GM18909 (cell line): ENCODE data around the gene KRTAP6-2.

Experiments
- ATAC-seq: cut with Tn5 transposase; IDR thresholded peaks from one replicate; pipeline ENCODE4 v1.9.1; 2021; ENCODE audit warnings: mild to moderate bottlenecking; ENCODE audit not compliant: unreplicated experiment, poor library complexity

The KRTAP6-2 gene

GRCh38 chr21:30579346-30579745 is 19.4 kb downstream of the KRTAP6-2 start:
- no peak for ATAC-seq

DNA sequence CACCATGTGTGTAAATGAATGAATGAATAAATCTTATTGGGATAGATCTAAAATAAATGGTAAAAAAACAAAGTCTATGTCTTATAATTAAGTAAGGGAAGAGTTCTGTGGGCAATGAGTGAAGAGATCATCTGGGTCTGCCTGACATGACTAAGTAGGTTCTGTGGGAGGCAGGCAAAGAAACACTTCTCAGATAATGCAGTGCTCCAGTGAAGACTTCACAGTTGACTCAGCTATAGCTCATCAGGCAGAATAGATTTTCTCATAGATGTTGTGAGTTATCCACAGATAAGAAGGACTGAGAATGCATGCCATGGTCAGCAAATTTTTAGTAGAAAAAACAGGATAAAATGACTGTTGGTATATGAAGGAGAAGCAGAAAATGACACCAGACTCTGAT is 20.9 kb downstream of the KRTAP6-2 start:
- ATAC-seq, result no peak

DNA sequence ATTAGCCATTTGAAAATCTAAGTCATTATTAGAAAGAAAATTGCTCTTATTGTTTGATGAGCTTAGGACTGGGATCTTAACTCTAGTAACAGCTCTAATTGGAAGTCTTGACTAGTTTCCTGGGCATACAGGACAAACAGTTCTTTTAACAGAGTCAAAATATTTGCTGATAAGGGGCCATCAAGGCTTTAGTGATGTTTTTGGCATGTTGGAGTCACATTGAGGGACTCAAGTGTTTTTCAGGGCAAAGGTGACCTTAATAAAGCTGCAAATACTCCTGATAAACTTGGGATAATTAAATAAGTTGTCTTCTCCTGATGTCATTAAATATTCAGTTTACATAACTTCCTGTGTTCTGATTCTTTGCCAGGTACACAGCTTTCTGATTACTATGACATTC is 31.1 kb downstream of the KRTAP6-2 start:
- ATAC-seq, result no peak

GRCh38 chr21:30563630-30564029 is 35.1 kb downstream of the KRTAP6-2 start:
- no peak for ATAC-seq

DNA sequence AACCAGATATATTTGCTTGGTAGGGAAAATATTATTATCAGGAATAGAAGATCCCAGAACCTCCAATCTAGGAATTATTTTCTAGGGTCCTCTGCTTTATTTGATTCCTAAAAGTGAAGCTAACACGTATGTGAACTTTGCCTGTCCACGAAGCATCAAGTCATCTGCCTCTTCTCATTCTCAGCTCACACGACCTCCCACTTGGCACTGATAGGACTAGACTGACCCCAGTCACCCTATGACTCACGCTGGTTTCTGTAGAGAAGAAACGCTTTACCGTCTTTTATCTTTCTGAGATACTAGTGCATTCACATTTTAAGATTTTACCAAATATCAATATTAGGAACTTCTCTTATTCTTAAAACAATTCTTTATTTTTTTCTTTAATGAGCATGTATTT is 35.6 kb downstream of the KRTAP6-2 start:
- no peak for ATAC-seq

DNA sequence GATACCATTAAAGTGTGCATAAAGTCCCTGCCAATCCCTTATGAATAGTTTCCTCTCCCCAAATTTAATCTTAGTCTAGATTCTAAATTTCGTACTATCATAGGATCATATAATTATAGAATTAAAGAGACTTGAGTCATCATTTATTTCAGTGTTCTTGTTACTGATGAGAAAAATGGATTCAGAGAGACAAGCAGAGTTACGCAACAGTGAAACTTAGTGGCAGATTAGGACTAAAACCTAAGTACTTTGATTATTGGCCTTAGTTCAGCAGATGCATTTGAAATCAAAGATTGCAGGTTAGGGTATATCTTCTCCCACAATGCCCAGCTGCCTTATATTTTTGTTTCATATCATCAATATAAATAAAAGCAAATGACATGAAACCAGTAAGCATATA is 36.7 kb downstream of the KRTAP6-2 start:
- ATAC-seq, result no peak

- no peak for ATAC-seq
Measured at GRCh38 chr21:30561264-30561895, 37.3 kb downstream of the KRTAP6-2 start, which contains the start of gene KRTAP19-7. TSS of gene KRTAP19-7 (minus strand) at chr21:30561314. CDS start at chr21:30561289, 25 bp downstream.

GRCh38 chr21:30555095-30555494 is 43.6 kb downstream of the KRTAP6-2 start:
- ATAC-seq, result no peak

DNA sequence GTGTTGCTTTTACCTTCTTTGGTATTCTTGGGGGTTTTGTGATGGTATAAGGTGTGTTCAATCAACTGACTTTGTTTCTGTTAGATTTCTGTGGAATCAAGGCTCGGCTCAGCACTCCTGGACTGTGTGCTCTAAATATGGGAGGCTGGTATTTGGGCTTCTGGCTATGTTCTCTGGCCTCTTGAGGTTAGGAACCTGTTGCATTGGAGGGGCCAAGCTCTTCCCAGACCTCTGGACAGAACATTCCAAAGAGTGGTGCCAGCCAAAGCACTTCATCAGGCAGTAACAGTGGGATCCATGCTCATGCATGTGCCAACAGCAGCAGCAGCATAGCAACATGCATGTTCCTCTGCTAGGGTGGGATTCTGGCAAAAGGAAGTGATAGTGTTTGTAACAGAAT is 45.9 kb downstream of the KRTAP6-2 start:
- ATAC-seq, result no peak
